ENCODE measurements around the gene SORT1.

SORT1 gene

DNA sequence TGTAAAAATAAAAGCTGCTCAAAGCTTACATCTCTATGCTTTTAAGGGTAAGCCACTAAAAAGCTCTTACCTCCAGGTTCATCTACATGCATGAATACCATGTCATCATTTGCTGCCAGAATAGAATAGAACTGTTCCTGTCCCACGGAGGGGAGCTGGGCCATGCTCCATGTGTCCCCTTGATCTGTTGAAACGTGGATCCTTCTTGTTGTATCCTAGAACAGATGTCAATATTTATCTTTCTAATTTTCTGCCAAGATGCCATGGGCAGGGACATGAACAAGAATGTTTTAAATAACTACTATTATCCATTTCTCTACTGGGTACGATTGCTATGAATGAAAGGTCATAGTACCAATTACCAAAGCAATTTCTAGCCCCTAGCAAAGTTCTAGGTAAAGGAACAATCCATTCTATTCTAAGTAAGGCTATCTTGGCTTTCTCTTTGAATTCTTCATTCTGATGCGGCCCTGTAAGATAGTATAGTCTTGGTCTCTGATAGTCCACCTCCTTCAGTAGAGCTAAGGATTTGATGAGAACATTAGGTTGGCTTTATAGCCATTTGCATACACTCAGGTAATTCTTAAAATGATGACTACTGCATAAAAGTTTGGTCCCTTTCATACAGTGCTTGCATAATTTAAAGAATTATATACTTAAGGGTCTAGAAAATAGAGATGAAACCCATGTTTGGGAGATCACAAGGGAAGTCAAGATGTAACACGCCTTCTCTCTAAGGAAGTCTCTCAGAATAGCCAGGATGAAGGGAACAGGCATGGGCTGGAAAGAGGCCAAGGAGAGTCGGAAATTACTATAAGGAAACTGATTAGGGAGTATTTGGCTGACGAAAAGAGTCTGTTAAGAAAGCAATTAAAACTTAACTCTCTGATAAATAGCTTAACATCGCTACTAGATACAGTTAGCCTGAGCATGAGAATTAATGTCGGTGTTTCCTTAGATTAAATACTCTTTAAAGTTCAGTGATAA is 55.5 kb downstream of the SORT1 start:
- TF ChIP-seq, protein P1, sequence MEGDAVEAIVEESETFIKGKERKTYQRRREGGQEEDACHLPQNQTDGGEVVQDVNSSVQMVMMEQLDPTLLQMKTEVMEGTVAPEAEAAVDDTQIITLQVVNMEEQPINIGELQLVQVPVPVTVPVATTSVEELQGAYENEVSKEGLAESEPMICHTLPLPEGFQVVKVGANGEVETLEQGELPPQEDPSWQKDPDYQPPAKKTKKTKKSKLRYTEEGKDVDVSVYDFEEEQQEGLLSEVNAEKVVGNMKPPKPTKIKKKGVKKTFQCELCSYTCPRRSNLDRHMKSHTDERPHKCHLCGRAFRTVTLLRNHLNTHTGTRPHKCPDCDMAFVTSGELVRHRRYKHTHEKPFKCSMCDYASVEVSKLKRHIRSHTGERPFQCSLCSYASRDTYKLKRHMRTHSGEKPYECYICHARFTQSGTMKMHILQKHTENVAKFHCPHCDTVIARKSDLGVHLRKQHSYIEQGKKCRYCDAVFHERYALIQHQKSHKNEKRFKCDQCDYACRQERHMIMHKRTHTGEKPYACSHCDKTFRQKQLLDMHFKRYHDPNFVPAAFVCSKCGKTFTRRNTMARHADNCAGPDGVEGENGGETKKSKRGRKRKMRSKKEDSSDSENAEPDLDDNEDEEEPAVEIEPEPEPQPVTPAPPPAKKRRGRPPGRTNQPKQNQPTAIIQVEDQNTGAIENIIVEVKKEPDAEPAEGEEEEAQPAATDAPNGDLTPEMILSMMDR (IDR thresholded peaks at IDR 0.05; ENCODE audit: insufficient read depth, missing control alignments): no peak
- DNase-seq (ENCODE audit: insufficient read length, low spot score): no peak
- FAIRE-seq: no peak

DNA sequence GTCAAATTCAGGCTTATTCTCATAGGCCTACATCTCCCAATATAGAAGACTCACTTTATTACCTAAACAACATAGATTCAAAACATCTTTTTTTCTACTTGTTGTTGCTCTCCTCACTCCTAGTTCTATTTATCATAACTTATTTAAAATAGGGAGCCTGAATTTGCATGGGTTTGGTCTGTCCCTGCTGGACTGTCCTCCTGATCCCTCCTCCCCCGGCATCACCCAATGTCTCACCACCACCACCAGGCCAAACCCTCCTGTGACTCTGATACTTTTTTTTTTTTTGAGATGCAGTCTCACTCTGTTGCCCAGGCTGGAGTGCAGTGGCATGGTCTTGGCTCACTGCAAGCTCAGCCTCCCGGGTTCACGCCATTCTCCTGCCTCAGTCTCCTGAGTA is 59.1 kb downstream of the SORT1 start:
- DNase-seq (ENCODE audit: insufficient read length, low spot score): no peak
- no peak for FAIRE-seq
- TF ChIP-seq, protein P1 (IDR thresholded peaks at IDR 0.05; ENCODE audit: insufficient read depth, missing control alignments): no peak

GRCh38 chr1:109338091-109338490 is 59.6 kb downstream of the SORT1 start:
- FAIRE-seq: no peak
- no peak for DNase-seq (ENCODE audit: insufficient read length, low spot score)
- TF ChIP-seq, protein P1 (IDR thresholded peaks at IDR 0.05; ENCODE audit: insufficient read depth, missing control alignments): no peak

DNA sequence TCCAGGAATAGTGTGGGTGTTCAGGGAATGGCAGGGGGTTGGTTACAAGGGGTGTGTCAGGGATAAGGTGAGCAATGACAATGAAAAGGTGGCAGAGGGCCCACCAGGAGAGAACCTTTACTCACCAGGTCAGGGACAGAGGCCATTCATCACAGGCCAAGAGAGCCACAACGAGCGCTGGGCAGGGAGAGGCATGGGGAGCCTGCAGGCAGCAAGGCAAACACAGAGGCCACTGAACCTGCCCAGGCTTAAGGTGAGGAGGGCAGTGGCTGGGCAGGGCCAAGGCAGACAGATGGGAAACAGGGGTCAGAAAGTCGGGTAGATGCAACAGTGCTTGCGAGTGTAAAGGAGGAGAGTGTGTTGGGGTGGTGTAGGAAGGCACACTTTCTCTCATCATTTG is 62.6 kb downstream of the SORT1 start:
- FAIRE-seq (no peak), DNase-seq (ENCODE audit: insufficient read length, low spot score) (no peak)
- TF ChIP-seq, protein P1 (IDR thresholded peaks at IDR 0.05; ENCODE audit: insufficient read depth, missing control alignments): no peak

DNA sequence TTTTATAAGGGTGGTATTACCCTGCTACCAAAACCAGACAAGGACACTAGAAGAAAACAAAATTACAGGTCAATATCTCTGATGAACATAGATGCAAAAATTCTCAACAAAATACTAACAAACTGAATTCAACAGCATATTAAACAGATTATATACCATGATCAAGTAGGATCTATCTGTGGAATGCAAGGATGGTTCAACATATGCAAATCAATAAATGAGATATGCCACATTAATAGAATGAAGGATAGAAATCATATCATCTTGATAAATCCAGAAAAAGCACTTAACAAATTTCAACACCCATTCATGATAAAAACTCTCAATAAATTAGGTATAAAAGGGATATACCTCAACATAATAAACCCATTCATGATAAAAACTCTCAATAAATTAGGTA is 66.6 kb downstream of the SORT1 start:
- no peak for FAIRE-seq

DNA sequence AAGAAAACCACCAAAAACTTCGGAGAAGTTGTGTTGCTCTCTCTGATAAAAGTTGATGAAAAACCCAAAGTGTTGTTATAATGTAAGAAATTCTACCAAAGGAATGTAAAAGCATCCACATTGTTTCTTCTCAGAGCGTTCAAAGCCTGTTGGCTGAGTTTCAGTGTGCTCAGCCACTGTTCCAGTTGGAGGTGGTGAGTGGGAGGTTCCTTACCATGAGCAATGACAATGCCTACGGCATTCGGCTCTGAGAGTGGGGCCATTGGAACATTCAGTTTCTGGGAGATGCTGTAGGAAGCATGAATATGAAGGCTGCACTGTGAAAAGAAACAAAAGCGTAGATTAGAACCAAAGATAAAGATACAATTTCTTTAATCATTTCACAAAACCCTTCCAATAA is 70.4 kb downstream of the SORT1 start:
- FAIRE-seq (no peak), DNase-seq (ENCODE audit: insufficient read length, low spot score) (no peak)
- TF ChIP-seq, protein P1 (IDR thresholded peaks at IDR 0.05; ENCODE audit: insufficient read depth, missing control alignments): no peak

More for the DNA sequence above, 66.6 kb downstream of the SORT1 start:
- no peak for DNase-seq (ENCODE audit: insufficient read length, low spot score)
- TF ChIP-seq, protein P1 (IDR thresholded peaks at IDR 0.05; ENCODE audit: insufficient read depth, missing control alignments): no peak

DNA sequence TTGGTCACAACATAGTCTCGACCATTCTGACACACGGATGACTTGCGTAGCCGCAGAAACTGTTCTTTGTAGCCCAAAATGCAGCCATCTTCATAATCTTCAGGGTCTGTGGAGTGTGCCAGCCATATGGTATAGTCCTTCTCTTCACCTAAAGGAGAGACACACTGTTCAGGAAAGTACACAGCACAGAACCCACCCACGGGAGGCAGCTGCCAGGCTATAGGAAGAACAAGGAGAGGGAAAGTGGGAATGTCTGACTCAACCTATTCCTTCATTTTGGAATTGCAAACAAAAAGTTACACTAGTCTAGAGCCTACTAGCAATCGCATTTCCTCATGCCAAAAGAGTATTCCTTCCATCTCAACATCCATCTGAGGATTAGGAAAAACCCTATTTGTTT is 74.7 kb downstream of the SORT1 start:
- TF ChIP-seq, protein P1 (IDR thresholded peaks at IDR 0.05; ENCODE audit: insufficient read depth, missing control alignments): no peak

More for the DNA sequence above, 74.7 kb downstream of the SORT1 start:
- DNase-seq (ENCODE audit: insufficient read length, low spot score) (no peak), FAIRE-seq (no peak)

Measured in D721Med (cell line).